ENCODE results near the gene FXYD3. TPM values are rescaled to one million over a fixed set of nuclear protein-coding genes. Genes with fewer than 3 reads are reported as not detected.

The FXYD3 gene
- total RNA-seq, 2 experiments from 2014 or later = not detected

DNA sequence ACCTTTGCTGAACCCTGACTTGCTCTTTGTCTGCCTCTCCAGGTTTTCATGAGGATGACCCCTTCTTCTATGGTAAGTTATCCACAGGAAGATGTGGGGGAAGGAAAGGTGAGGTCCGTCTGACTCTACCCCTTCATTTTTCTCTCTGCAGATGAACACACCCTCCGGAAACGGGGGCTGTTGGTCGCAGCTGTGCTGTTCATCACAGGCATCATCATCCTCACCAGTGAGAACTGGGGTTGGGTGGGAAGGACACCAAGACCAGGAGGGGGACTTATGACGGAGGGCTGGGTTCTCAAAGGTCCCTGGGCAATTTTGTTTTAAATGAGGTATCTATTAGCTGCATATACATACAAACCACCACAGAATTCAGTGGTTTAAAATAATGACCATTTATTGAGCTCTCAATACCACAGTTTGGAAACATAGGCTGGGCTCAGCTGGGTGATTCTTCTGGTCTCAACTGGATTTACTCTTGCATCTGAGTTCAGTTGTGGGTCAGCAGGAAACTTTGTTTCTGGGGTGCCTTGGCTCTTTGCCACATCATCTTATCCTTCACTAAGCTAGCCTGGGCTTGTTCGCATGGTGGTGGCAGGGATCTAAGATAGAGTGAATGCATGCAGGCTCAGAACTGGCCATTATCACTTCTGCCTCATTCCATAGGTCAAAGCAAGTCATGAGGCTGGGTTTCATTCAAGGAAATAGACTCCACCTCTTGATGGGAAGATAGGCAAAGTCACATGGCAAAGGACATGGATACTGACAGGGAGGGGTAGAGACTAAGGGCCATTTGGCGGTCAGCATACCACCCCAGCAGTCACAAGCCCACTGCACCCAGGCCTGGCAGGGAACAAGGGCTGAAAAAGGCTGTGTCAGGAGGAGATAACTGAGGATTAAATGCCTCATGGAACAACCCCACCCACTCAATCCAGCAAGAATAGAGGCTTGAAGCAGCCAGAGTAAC lies 50.8 kb downstream of the FXYD3 start:
- ATAC-seq = no peak
- intact Hi-C loops (cut with DNase I, micrococcal nuclease) = no loop called here
- Mint-ChIP-seq H3K4me1 (peaks cover 43% of the 10 kb centered on the region), H3K36me3 (ENCODE audit: low read depth) (peaks cover 87% of the 10 kb centered on the region), H3K4me3 (no peak overlapping the region), H3K27ac (peak overlapping the region; percentile 72), H3K27me3 (no peaks in the 10 kb centered on the region), H3K9me3 (ENCODE audit: low read depth) (peaks cover 38% of the 10 kb centered on the region)
- ChIA-PET POLR2A (no interaction called here), CTCF (interaction anchor here (0.7 kb wide), 1 partner anchor 236 kb away, joined by 3 read pairs; no protein-coding TSS in a partner anchor)
- no peak for DNase-seq

- no peak overlapping the region for H3K4me3 Mint-ChIP-seq
- CTCF ChIA-PET = interaction anchor here (0.6 to 0.7 kb wide), 2 partner anchors 81 to 313 kb away, joined by 3 read pairs; no protein-coding TSS in a partner anchor
- H3K27me3 Mint-ChIP-seq = no peaks in the 10 kb centered on the region
- peaks cover 32% of the 10 kb centered on the region for H3K9me3 Mint-ChIP-seq (ENCODE audit: low read depth)
- DNase-seq = no peak
- H3K4me1 Mint-ChIP-seq = peaks cover 46% of the 10 kb centered on the region
- H3K36me3 Mint-ChIP-seq (ENCODE audit: low read depth) = peaks cover 85% of the 10 kb centered on the region
- POLR2A ChIA-PET = interaction anchor here (0.6 kb wide), 1 partner anchor 10 kb away, joined by 8 read pairs; no protein-coding TSS in a partner anchor
- H3K27ac Mint-ChIP-seq = peak overlapping the region; percentile 78
- no peak for ATAC-seq
- intact Hi-C loops (cut with DNase I, micrococcal nuclease) = no loop called here
Measured at GRCh38 chr19:35167251-35168119, 51.9 kb downstream of the FXYD3 start.

DNA sequence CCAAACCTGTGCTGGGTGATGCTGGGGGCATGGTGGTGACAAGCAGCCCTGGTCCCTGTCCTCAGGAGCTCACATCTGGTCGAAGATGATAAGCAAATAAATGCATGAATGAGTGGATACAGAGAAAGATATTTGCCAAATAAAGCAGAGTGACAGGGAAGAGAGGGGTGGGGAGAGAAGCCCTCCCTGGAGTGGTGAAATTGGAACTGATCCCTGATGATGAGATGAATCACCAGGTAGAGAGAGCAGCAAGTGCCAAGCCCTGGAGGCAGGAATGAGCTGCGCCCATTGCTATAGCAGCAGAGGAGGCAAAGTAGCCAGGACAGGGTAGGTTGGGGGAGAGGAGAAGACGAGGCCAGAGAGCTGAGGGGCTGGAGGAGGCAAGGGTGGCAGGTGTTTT lies 52.6 kb downstream of the FXYD3 start:
- Mint-ChIP-seq H3K4me1 (peaks cover 46% of the 10 kb centered on the region), H3K36me3 (ENCODE audit: low read depth) (peaks cover 82% of the 10 kb centered on the region), H3K27me3 (no peaks in the 10 kb centered on the region), H3K9me3 (ENCODE audit: low read depth) (peaks cover 28% of the 10 kb centered on the region), H3K27ac (peak overlapping the region; percentile 78), H3K4me3 (no peak overlapping the region)
- POLR2A ChIA-PET = interaction anchor here (0.6 kb wide), 1 partner anchor 10 kb away, joined by 8 read pairs; no protein-coding TSS in a partner anchor
- CTCF ChIA-PET = interaction anchor here (0.7 to 1.1 kb wide), 3 partner anchors 22 to 314 kb away, joined by 3 read pairs; no protein-coding TSS in a partner anchor
- no peak for ATAC-seq
- no peak for DNase-seq
- intact Hi-C loops (cut with DNase I, micrococcal nuclease) = no loop called here

DNA sequence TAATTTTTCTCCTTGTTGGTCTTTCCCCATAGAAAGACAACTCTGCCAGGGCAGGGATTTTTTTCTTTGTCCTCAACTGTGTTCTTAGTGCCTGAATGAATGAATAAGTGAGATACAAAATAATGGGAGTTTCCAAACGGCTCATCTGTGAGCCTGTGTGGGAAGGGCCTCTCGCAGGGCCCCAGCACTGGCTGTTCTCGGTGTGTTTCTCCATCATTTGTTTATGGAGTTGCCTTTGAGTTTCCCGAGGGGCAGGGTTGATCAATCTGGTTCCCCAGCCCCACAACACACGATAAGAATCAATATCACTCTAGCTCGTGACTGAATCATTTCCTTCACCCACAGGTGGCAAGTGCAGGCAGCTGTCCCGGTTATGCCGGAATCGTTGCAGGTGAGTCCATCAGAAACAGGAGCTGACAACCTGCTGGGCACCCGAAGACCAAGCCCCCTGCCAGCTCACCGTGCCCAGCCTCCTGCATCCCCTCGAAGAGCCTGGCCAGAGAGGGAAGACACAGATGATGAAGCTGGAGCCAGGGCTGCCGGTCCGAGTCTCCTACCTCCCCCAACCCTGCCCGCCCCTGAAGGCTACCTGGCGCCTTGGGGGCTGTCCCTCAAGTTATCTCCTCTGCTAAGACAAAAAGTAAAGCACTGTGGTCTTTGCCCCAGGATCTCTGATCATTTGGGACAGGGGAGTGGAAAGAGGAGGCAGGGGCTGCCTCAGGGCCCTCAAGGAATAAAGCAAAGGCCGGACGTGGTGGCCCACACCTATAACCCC lies 53.8 kb downstream of the FXYD3 start:
- POLR2A ChIA-PET = no interaction called here
- peak overlapping the region; percentile 91 for H3K27ac Mint-ChIP-seq
- H3K9me3 Mint-ChIP-seq (ENCODE audit: low read depth) = peaks cover 17% of the 10 kb centered on the region
- no peak overlapping the region for H3K4me3 Mint-ChIP-seq
- intact Hi-C loops (cut with DNase I, micrococcal nuclease) = no loop called here
- CTCF ChIA-PET = interaction anchor here (0.7 to 1.4 kb wide), 3 partner anchors 20 to 715 kb away, joined by 3 read pairs; no protein-coding TSS in a partner anchor
- H3K27me3 Mint-ChIP-seq = no peaks in the 10 kb centered on the region
- ATAC-seq = peak; percentile 53
- peaks cover 46% of the 10 kb centered on the region for H3K4me1 Mint-ChIP-seq
- DNase-seq = no peak
- H3K36me3 Mint-ChIP-seq (ENCODE audit: low read depth) = peaks cover 70% of the 10 kb centered on the region

DNA sequence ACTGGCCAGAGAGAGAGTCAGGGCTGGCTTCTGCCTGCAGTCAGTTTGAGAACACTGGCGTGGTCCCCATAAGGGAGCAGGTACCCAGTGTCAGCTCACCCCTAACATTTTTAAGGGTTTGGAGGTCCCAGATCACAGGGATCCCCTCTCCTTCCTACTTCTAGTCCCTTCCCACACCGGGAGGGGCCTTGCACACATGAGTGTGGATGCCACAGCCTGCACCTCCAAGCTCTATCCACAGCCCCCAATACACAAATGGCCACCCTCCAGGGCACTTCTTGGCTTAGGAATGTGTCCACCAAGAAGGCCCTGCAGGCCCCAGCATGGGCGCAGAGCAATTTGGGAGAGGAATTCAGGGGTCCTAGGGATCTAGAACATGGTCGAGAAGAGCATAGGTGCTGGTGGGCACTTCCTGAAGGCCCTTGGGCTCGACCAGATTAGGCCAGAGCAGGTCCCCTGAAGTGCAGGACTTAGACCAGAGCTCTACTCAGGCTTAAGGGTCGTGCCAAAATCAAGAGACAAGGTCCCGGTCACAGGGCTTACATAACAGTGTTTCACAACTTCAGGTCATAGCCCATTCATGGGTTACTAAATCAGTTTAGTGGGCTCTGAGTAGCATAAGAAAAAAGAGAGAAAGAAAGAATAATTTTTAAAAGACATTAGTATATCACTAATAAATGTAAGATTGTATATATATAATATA lies 54.9 kb downstream of the FXYD3 start:
- no peak overlapping the region for H3K4me3 Mint-ChIP-seq
- intact Hi-C loops (cut with DNase I, micrococcal nuclease) = no loop called here
- H3K9me3 Mint-ChIP-seq (ENCODE audit: low read depth) = peaks cover 11% of the 10 kb centered on the region
- POLR2A ChIA-PET = interaction anchor here (1.0 kb wide), 1 partner anchor 9 kb away, joined by 4 read pairs; no protein-coding TSS in a partner anchor
- DNase-seq = no peak
- CTCF ChIA-PET = interaction anchor here (0.7 to 1.4 kb wide), 2 partner anchors 25 to 714 kb away, joined by 3 read pairs; no protein-coding TSS in a partner anchor
- peaks cover 59% of the 10 kb centered on the region for H3K36me3 Mint-ChIP-seq (ENCODE audit: low read depth)
- H3K27me3 Mint-ChIP-seq = no peaks in the 10 kb centered on the region
- ATAC-seq = no peak
- peaks cover 45% of the 10 kb centered on the region for H3K4me1 Mint-ChIP-seq
- peak overlapping the region; percentile 63 for H3K27ac Mint-ChIP-seq

GRCh38 chr19:35171730-35172129 lies 56.1 kb downstream of the FXYD3 start:
- intact Hi-C loops (cut with DNase I, micrococcal nuclease) = no loop called here
- ChIA-PET CTCF (interaction anchor here (0.5 to 2.3 kb wide), 5 partner anchors 9 to 53 kb away, joined by 3 to 7 read pairs (median 5); partner anchors contain the start of gene FXYD7), POLR2A (interaction anchor here (0.6 to 1.0 kb wide), 2 partner anchors 8 to 24 kb away, joined by 4 to 12 read pairs; no protein-coding TSS in a partner anchor)
- Mint-ChIP-seq H3K27me3 (no peaks in the 10 kb centered on the region), H3K9me3 (ENCODE audit: low read depth) (no peaks in the 10 kb centered on the region), H3K4me3 (no peak overlapping the region), H3K27ac (peak overlapping the region; percentile 56), H3K4me1 (peaks cover 39% of the 10 kb centered on the region), H3K36me3 (ENCODE audit: low read depth) (peaks cover 47% of the 10 kb centered on the region)
- no peak for DNase-seq
- no peak for ATAC-seq

Other genes starting within 250 kb of the FXYD3 start
- gene ZNF30, start 188.9 kb upstream of the FXYD3 start, total RNA-seq = 1 to 10 TPM; 5.7 to 6.2 TPM
- 1 to 10 TPM; 5.6 to 5.7 TPM for gene ZNF792, start 151.6 kb upstream of the FXYD3 start, total RNA-seq
- gene GRAMD1A, start 115.5 kb upstream of the FXYD3 start, total RNA-seq = 100 to 1,000 TPM; 185 to 227 TPM
- 1 to 10 TPM; 1.3 to 1.6 TPM for gene SCN1B, start 85.4 kb upstream of the FXYD3 start, total RNA-seq
- under 1 TPM in 1 of 2 experiments, not detected in 1; 0.09 TPM for gene HPN, start 74.1 kb upstream of the FXYD3 start, total RNA-seq
- gene LGI4, start 19.2 kb downstream of the FXYD3 start, total RNA-seq = under 1 TPM; 0.66 to 0.67 TPM
- 1 to 10 TPM; 1.9 to 2.4 TPM for gene FXYD1, start 23.0 kb downstream of the FXYD3 start, total RNA-seq
- gene FXYD7, start 27.4 kb downstream of the FXYD3 start, total RNA-seq = under 1 TPM; 0.41 to 0.46 TPM
- gene FXYD5, start 38.9 kb downstream of the FXYD3 start, total RNA-seq = 100 to 1,000 TPM; 261 to 358 TPM
- gene FAM187B, start 112.9 kb downstream of the FXYD3 start, total RNA-seq = not detected
- gene LSR, start 133.2 kb downstream of the FXYD3 start, total RNA-seq = 10 to 100 TPM; 10.0 to 12.2 TPM
- 100 to 1,000 TPM; 116 to 154 TPM for gene USF2, start 153.1 kb downstream of the FXYD3 start, total RNA-seq
- gene HAMP, start 166.7 kb downstream of the FXYD3 start, total RNA-seq = under 1 TPM; 0.25 to 0.30 TPM
- gene MAG, start 176.3 kb downstream of the FXYD3 start, total RNA-seq = under 1 TPM; 0.19 to 0.34 TPM
- gene CD22, start 213.4 kb downstream of the FXYD3 start, total RNA-seq = 1 to 10 TPM; 3.5 to 4.1 TPM
- under 1 TPM; 0.23 to 0.35 TPM for gene FFAR1, start 232.1 kb downstream of the FXYD3 start, total RNA-seq
- gene FFAR3, start 242.6 kb downstream of the FXYD3 start, total RNA-seq = 1 to 10 TPM; 2.4 to 3.1 TPM

Data from activated CD4-positive, alpha-beta T cell treated with anti-CD3 and anti-CD28 coated beads for 36 hours (primary cell).